Measurements from ENCODE around the gene BBS9. TPM values are rescaled to one million over a fixed set of nuclear protein-coding genes. Genes with fewer than 3 reads are reported as not detected.

Gene BBS9
- total and polyA plus RNA-seq, 12 donors = 4.1 to 44.0 (median 10.0) TPM

DNA sequence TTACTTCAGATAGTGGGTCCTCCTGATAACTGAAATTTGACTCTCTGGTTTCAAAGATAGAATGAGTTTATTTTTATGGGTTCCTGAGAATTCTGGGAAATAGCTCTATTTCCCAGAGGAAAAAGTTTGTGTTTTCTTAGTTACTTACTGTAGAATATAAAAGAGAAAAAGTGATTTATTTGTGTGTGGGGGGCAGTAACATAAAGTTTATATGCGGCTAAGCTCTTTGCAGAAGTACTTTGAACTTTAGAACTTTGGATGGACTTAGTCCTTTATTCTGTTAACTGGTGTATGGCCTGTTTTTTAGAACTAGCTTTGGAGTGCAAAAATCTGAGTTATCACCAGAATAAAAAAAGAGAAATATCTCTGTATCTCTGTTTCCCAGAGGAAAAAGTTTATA is 157.1 kb downstream of the BBS9 start:
- WGBS, 2 donors = 84 to 87% methylated on average over 1 of the region's 1 CpG
- no peaks in the 10 kb centered on the region for H3K27me3 ChIP-seq

DNA sequence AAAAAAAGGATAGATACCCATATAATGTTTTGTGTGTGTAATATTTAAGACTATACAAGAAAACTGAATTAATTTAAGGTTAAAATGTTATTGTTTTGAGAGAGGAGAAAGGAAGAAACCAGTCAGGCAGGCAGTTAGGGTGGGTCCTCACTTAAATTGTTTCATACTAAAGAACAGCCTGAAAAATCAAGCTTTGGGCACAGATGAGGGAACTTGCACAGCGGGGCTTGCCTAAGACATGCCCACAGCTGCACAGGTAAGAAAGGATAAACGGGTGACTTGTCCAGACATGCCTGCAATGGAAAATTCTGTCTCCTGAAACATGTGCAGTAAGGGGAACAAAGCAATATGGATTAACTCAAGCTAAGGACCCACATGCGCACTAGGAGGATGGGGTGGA is 158.4 kb downstream of the BBS9 start:
- Histone ChIP-seq H3K4me1 (no peaks in the 10 kb centered on the region), H3K36me3 (peaks cover 0 to 21% (median 0%) of the 10 kb centered on the region in 9 donors), H3K9me3 (peaks cover 0 to 28% (median 0%) of the 10 kb centered on the region in 11 donors), H3K4me3 (no peak overlapping the region), H3K27me3 (no peaks in the 10 kb centered on the region), H3K27ac (no peak overlapping the region)
- ATAC-seq = no peak
- WGBS, 2 donors = 98 to 99% methylated on average over 3 of the region's 3 CpGs
- no peak for DNase-seq
- TF ChIP-seq, protein P1, sequence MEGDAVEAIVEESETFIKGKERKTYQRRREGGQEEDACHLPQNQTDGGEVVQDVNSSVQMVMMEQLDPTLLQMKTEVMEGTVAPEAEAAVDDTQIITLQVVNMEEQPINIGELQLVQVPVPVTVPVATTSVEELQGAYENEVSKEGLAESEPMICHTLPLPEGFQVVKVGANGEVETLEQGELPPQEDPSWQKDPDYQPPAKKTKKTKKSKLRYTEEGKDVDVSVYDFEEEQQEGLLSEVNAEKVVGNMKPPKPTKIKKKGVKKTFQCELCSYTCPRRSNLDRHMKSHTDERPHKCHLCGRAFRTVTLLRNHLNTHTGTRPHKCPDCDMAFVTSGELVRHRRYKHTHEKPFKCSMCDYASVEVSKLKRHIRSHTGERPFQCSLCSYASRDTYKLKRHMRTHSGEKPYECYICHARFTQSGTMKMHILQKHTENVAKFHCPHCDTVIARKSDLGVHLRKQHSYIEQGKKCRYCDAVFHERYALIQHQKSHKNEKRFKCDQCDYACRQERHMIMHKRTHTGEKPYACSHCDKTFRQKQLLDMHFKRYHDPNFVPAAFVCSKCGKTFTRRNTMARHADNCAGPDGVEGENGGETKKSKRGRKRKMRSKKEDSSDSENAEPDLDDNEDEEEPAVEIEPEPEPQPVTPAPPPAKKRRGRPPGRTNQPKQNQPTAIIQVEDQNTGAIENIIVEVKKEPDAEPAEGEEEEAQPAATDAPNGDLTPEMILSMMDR (IDR thresholded peaks at IDR 0.05) = no peak
- intact Hi-C loops (cut with DNase I) = no loop called here

More for the DNA sequence above, 157.1 kb downstream of the BBS9 start:
- H3K4me3 ChIP-seq = no peak overlapping the region
- DNase-seq (no peak), ATAC-seq (no peak)
- H3K27ac ChIP-seq = no peak overlapping the region
- peaks cover 0 to 28% (median 0%) of the 10 kb centered on the region in 11 donors for H3K9me3 ChIP-seq
- intact Hi-C loops (cut with DNase I) = no loop called here
- TF ChIP-seq, protein P1 (IDR thresholded peaks at IDR 0.05) = no peak
- no peaks in the 10 kb centered on the region for H3K4me1 ChIP-seq
- H3K36me3 ChIP-seq = peaks cover 0 to 21% (median 0%) of the 10 kb centered on the region in 9 donors

DNA sequence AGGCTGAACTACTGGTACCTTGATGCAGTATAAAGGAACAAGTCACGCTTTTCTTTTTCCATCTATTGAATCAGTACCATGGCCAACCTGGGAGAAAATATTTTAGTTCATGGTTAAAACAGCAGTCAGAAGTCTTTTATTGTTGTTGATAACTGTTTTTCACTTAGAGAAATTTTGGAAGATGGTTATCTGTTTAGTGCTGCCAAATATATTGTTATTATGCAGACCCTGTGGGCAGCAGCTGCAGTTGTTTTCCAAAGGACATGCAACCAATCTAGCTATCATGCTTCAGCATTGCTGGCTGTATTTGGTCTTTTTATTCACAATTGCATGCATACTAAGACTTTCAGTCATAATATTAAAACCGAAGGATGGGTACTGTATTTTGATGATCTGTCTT is 169.5 kb downstream of the BBS9 start:
- no peak for ATAC-seq
- DNase-seq = no peak
- Histone ChIP-seq H3K4me1 (no peaks in the 10 kb centered on the region), H3K27me3 (no peaks in the 10 kb centered on the region), H3K27ac (no peak overlapping the region), H3K36me3 (peaks cover 0 to 11% (median 0%) of the 10 kb centered on the region in 9 donors), H3K9me3 (peaks cover 0 to 49% (median 21%) of the 10 kb centered on the region in 11 donors), H3K4me3 (no peak overlapping the region)
- TF ChIP-seq, protein P1 (IDR thresholded peaks at IDR 0.05) = no peak
- intact Hi-C loops (cut with DNase I) = no loop called here
- 94 to 99% methylated on average over 2 of the region's 2 CpGs for WGBS, 2 donors

DNA sequence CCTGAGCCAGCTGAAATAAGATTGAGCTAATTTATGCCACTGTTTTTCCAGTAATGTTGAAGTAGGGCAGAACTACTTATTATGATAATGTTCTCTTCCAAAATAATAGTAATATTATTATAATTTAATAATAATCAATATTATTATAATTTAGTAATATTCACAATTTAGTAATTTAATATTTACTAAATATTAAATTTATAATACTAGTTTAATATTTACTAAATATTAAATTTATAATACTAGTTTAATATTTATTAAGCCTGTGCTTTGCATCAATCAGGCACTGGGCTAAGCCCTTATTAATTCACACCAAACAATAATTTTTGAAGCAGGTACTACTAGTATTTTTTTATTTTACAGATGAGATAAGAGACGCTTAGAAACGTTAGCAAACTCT is 170.1 kb downstream of the BBS9 start:
- no peaks in the 10 kb centered on the region for H3K4me1 ChIP-seq

More for the DNA sequence above, 170.1 kb downstream of the BBS9 start:
- WGBS, 2 donors = 86 to 94% methylated on average over 2 of the region's 2 CpGs
- Histone ChIP-seq H3K36me3 (peaks cover 0 to 11% (median 0%) of the 10 kb centered on the region in 9 donors), H3K27ac (no peak overlapping the region), H3K4me3 (no peak overlapping the region), H3K9me3 (peaks cover 0 to 49% (median 21%) of the 10 kb centered on the region in 11 donors), H3K27me3 (no peaks in the 10 kb centered on the region)
- ATAC-seq (no peak), DNase-seq (no peak)
- TF ChIP-seq, protein P1 (IDR thresholded peaks at IDR 0.05) = no peak
- intact Hi-C loops (cut with DNase I) = no loop called here

All from heart right ventricle (tissue), 16 donors.